NOMO-1 treated with dmso at 0.1 percent for 144 hours (cell line): ENCODE data around the gene GNLY.
"Not testable (repeated sequence)": the region's sequence is repeated elsewhere in the genome, so short reads cannot be mapped to it uniquely, and the experiment has no call there.

Experiments used
- DNase-seq: peaks from one replicate; lab custom pipeline; 2025; ENCODE audit not compliant: unreplicated experiment; lab: John Stamatoyannopoulos, UW

GNLY gene

DNA sequence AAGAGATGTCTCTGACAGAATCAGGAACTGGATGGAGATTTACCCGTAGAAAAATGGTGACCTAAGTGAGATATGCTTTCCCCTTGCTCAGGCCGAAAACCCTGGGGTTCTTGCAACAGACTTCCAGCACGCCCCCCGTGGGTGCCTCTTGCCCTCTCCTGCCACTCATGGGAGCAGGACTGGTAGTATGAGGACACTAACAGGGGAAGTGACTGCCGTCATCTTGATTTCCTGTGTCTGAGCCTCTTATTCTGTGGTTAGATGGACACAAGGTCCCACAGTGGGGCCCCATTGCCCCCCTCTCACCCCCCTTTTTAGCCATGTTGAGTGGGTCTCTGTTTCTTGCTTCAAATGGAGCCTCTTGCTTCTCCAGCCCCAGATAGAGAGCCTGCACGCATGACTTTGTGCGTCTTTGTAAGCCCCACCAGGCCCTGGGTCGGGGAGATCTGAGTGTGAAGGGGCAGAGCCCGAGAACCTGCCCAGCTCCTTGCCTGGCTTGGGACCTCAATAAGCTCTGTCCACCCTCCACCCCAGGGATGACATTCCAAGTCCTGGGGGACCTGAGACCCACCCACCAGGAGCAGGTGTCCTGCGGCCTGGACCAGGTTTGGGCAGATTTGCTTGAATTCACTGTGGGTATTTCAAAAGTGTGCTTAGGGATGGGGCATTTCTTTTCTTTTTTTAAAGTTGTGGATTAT lies 12.6 kb downstream of the GNLY start:
- peak; percentile 62 for DNase-seq

GRCh38 chr2:85707304-85707703 lies 13.1 kb downstream of the GNLY start:
- peak; percentile 53 for DNase-seq

DNA sequence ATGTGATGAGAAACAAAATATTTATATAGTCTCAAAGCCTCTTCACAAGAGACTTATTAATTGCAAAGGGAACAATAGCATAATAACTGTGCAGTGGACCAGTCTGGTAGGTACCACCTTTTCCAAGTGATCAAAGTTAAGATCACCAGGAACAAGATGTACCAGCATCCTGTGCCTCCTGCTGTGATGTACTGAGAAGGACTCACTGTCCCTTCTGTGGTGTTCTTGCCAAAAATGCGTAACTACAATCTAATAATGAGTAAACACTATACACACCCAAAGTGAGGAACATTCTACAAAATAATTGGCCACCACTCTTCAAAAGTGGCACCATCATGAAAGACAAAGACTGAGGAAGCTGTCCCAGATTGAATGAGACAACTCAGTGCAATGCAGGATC lies 14.5 kb downstream of the GNLY start:
- no peak for DNase-seq

- peak; percentile 46 for DNase-seq
Measured at GRCh38 chr2:85709401-85709811, 15.2 kb downstream of the GNLY start.

- DNase-seq, result no peak
Measured at GRCh38 chr2:85710687-85711577, 16.8 kb downstream of the GNLY start.

DNA sequence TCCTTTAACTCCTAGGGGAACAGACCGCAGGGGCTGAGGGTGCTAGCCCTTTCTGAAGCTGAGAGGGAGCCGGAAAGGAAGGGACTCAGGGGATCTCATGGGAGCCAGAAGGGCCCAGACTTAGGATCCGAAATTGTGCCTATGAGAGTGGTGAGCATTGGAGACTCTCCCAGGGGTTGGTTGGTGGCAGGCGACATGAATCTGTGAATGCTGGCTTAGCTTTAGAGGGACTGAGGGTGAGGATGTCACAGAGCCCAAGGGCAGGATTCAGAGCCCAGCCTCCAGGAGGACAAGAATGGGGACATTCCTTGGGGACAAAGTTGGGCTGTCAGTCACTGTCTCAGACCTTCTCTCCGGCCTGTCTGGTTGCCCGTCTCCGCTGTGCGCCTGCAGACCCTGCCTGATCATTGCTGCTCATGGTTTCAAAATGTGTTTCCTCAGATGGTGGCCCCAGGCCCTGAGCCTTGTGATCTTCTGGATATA lies 17.5 kb downstream of the GNLY start:
- no peak for DNase-seq

DNA sequence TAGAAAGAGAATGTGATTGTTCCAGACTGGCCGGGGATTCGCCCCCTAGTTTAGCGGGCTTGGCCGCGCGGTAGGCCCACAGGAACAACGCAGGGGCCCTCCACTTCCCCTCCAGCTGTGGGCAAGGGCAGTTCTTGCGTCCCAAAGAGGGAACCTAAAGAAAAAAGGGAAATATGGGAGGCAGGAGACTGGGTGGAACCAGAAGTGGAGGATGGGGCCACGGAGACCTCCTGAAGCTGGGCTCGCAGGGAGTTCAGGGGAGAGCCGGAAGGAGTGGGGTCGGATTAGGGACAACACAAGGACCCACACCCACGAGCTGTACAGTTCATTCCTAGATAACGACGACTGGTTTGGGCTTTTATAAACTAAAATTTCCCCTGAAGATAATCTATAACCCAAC lies 18.2 kb downstream of the GNLY start:
- DNase-seq, result peak; percentile 42

- DNase-seq, result no peak
Measured at GRCh38 chr2:85712849-85713612, 18.9 kb downstream of the GNLY start.

DNA sequence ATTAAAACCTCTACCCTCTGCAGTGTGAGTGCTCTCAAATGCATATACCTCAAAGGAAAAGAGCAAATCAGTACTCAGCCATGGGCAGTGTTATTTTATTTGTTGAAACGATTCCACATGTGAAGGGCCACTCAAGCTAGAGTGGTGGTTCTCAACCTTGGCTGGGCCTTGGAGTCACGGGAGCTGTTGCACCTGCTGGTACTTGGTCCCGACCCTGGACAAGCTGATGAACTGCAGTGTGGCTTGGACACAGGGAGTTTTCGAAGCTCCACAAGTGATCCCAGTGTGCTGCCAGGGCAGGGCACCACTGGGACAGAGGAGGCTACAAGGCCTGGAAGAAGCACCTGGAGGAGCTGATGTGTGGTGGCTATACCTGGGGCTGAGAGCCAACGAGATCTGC lies 19.7 kb downstream of the GNLY start:
- no peak for DNase-seq

DNA sequence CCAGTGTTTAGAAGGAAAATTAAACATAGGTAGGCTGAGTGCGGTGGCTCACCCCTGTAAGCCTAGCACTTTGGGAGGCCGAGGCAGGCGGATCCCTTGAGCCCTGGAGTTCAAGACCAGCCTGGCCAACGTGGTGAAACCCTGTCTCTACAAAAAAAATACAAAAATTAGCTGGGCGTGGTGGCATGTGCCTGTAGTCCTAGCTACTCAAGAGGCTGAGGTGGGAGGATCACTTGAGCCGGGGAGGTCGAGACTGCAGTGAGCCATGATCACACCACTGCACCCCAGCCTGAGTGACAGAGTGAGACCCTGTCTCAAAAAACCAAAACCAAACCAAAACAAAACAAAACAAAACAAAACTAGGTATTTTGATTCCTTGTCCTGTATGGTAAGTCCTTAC lies 20.3 kb downstream of the GNLY start:
- not testable (repeated sequence) for DNase-seq

DNA sequence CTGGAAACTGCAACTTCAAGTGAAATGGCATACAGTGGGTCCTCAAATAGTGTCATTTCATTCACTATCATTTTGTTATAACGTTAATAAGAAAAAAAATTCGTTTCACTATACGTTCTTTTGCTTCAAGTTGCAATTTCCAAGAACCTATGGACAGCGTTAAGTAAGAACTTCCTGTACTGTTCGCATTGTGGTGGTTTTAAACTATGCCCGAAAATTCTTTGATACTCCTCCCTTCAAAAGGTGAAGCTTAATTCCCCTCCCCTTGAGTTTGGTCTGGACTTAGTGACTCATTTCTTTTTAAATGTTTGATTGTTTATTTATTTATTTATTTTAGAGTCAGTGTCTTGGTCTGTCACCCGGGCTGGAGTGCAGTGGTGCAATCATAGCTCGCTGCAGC lies 20.7 kb downstream of the GNLY start:
- no peak for DNase-seq

- no peak for DNase-seq
Measured at GRCh38 chr2:85716346-85716914, 22.3 kb downstream of the GNLY start.

DNA sequence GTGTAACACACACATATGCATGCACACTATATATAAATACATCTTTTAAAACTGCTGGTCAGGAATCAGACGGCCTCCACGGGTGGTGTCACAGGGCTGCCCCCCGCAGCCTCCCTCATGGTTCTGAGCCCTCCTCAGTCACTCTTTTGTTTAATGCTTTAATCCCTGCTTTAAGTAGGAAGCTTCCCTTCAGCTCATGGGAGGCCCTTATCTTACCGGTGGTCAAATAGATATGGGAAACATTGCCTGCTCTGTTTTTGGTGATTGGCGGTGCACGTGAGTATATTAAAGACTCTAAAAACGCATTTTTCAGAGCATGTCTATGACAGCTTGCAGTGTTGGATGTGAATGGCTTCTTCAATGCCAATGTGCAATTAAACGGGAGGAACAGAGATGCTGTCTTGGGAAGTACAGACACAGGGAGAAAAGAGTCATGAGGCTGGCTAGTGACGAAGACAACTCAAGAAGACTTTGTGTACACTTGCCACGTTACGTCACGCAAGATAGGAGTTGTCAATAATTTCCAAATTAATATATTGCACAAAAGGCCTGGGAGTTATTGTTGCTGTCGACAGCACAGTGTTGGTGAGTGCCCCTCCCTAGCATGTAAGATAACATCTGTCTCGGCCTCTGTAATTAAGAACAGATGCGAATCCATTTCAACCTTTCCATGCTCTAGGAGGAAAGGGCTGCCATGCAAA lies 23.3 kb downstream of the GNLY start:
- no peak for DNase-seq

- peak; percentile 33 for DNase-seq
Measured at GRCh38 chr2:85718009-85718391, 23.8 kb downstream of the GNLY start.

- no peak for DNase-seq
Measured at GRCh38 chr2:85718885-85719492, 24.8 kb downstream of the GNLY start.

DNA sequence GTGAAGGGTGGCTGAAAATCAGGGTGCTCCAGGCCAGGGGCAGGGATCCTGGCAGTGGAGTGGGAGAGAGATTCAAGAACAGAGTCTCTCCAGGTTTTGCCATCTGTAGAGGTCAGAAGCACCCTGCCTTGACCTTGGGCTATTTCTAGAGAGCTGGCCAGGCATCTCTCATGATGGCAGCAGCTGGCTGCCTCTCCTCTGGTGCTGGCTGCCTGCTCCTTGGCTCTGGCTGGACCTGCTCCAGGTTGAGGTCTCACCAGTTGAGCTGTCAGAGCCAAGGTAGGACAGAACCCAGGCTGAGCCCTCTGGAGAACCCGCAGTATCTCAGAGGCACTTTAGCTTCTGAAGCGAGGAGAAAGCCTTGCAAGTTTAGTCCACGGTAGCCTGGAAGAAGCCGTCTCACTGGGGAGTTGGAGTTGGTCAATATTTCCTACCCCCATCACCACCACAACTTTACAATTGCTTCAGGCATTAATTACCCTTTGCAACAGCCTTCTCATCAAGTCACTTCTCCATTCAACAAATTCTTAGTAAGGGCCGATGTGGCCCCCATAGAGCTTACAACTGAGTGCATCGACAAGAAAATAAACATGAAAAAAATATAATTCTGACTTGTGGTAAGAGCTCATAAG lies 25.6 kb downstream of the GNLY start:
- peak; percentile 85 for DNase-seq

DNA sequence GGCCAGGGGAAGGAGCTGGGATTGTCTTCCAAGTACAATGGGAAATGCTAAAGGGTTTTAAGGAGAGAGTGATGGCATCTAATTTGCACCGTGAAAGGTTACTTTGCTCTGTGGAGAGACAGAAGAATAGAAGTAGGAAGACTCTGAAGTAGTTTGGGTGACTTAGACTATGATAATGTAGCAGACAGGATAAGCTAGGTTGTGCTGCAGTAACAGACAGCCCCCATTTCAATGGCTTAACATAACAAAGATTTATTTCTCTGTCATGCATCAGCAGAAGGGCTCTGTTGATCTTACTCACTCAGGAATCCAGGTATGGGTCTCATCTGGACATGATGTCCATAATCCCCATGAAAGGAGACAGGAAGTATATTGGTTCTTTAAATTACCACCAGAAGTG lies 26.4 kb downstream of the GNLY start:
- no peak for DNase-seq

GRCh38 chr2:85721641-85722040 lies 27.5 kb downstream of the GNLY start:
- no peak for DNase-seq

DNA sequence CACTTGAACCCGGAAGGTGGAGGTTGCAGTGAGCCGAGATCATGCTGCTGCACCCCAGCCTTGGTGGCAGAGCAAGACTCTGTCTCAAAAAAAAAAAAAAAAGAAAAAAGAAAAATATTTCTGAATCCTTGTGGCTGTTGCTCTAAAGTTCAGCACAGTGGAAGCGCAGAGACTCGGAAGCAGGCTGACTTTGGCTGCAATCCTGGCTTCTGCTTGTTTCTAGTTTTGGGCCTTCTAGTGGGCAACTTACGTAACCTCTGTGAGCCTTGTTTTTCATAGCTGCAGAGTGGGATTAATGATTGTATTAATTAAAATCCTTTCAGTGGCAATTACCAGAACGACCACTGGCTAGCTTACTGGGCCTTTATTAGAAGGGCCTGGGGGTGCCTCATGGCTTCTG lies 28.4 kb downstream of the GNLY start:
- no peak for DNase-seq
